Astrocyte (in vitro differentiated cells and primary cell): ENCODE results near the gene PIGT.

Source experiments
- EZH2 ChIP-seq: IDR thresholded peaks from 2 replicates; pipeline ENCODE4 v1.6.1; 2012; ENCODE audit warnings: mild to moderate bottlenecking, low read length, inconsistent platforms; ENCODE audit not compliant: insufficient read depth
- TF ChIP-seq, protein P1 (sequence below): IDR thresholded peaks from 2 replicates; pipeline ENCODE4 v1.5.1; 2011; ENCODE audit warnings: low read depth, mild to moderate bottlenecking, inconsistent platforms, low read length, moderate library complexity; ENCODE audit not compliant: insufficient read depth

DNA sequence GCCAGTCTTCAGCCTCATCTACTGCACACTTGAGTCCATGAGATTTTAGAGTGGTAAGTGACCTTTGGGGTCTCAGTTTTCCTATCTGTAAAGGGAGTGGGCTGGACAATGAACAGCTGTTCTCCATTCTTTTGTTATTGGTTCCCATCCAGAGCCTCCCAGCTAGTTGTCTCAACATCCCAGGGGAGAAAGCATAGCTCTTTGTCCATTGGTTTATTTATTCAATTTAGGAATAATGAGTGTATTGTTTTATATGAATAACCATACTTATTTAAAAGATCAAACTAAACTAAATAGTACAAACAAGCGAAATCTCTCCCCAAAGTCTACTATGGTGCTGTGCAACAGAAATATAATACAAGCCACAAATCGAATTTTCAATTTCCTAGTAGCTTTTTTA is 13.7 kb downstream of the PIGT start:
- TF ChIP-seq, protein P1, sequence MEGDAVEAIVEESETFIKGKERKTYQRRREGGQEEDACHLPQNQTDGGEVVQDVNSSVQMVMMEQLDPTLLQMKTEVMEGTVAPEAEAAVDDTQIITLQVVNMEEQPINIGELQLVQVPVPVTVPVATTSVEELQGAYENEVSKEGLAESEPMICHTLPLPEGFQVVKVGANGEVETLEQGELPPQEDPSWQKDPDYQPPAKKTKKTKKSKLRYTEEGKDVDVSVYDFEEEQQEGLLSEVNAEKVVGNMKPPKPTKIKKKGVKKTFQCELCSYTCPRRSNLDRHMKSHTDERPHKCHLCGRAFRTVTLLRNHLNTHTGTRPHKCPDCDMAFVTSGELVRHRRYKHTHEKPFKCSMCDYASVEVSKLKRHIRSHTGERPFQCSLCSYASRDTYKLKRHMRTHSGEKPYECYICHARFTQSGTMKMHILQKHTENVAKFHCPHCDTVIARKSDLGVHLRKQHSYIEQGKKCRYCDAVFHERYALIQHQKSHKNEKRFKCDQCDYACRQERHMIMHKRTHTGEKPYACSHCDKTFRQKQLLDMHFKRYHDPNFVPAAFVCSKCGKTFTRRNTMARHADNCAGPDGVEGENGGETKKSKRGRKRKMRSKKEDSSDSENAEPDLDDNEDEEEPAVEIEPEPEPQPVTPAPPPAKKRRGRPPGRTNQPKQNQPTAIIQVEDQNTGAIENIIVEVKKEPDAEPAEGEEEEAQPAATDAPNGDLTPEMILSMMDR: no peak
- no peak for TF ChIP-seq EZH2
